Hindlimb muscle (tissue), 1 donor: Measurements from ENCODE around the gene FN1. TPM values are rescaled to one million over a fixed set of nuclear protein-coding genes. Genes with fewer than 3 reads are reported as not detected.
A peak's percentile ranks its signal among the peaks of the same experiment; 100 is the strongest.

Source experiments
- DNase-seq: peaks from one replicate; pipeline ENCODE4 v3.0.0-alpha.2; 2013
- polyA plus RNA-seq: library from polyadenylated mRNA; unstranded; fragments of 120-200 nt; gene quantifications from one replicate; pipeline ENCODE4 v1.2.1, GENCODE V29; 2013; ENCODE audit not compliant: insufficient read length

The FN1 gene
- polyA plus RNA-seq, 1 donor = 373 TPM

GRCh38 chr2:215441560-215442400 is 5.9 kb upstream of the FN1 start:
- DNase-seq = no peak

DNA sequence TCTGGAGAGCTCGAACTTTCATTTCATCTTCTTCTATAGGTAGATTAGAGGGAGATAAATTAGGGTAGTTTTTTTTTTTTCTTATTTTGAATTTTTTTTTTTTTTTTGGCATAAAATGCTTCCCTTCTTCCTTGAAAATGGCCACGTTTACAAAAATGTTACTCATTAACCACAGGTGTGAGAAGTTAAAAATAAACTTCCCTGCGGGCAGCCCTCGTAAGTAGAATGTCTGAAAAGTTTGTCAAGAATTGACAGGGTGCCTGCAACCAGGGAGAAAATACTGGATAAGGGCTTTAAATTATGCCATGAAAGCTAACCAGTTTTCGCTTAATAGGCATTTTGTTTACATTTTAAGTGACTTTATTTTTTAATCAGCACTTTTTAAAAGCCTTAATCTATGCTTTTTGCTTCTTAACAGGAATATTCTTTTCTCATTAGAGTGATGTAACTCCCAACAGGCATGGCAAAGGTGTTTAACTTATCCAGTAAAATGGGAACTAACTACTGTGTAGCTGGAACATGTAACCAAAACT is 4.2 kb upstream of the FN1 start:
- DNase-seq = no peak

GRCh38 chr2:215439404-215439803 is 3.5 kb upstream of the FN1 start:
- DNase-seq = no peak

DNA sequence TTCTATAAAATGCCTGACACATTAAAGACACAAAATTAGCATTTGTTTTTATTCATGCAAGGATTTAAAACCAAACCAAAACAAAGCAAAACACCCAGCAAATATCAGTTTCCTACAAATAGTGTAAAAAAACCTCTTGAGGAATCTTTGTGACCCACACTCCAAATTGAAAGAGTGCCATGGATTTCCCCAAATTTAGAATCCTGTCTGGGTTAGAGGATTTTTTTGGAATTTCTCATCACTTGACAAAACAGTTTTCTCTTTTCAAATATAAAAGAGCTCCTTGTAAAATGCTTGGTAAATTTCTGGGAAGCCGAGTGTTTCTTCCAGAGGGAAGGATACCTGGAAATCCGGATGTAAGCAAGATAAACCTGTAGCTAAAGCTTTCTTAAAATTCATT is 1.7 kb upstream of the FN1 start:
- DNase-seq = peak; percentile 38

- no peak for DNase-seq
These were observed 1.1 kb upstream of the FN1 start for GRCh38 chr2:215436705-215437565.

GRCh38 chr2:215435280-215435869 is 493 bp downstream of the FN1 start:
- DNase-seq = peak; percentile 72

GRCh38 chr2:215434447-215435279 is 1.2 kb downstream of the FN1 start:
- DNase-seq = peak; percentile 36

DNA sequence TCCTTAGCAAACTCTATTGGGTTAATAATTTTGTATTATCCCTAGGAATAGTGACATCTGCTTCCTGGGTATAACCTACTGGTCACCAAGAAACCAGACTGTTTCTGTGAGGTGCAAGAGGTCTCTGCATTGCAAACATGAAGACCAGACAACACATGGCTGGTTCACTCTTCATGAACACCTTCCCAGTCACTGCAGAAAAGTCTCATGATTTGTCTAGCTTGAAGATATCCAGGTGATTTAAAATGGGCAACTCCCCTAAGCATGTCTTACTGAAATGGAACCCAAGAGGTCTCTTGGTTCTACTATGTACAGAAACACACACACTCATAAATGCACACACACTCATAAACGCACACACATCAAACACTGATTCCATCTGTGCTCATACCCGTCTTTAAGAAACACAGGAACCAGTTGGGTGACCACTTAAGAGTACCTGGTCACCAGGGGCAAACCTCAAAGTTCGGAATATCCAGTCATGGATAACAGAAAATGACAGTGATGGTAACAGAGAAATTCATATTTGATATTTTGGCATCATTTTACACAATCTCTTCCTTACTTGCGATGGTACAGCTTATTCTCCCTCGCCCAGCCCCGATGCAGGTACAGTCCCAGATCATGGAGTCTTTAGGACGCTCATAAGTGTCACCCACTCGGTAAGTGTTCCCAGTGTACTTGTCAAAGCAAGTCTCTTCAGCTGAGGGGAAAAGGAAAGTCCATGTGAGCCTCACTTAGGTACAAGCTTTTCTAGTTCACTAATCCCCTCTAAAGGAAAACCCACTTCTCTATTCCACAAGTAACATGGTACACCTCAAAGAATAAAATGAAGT is 2.9 kb downstream of the FN1 start:
- no peak for DNase-seq

DNA sequence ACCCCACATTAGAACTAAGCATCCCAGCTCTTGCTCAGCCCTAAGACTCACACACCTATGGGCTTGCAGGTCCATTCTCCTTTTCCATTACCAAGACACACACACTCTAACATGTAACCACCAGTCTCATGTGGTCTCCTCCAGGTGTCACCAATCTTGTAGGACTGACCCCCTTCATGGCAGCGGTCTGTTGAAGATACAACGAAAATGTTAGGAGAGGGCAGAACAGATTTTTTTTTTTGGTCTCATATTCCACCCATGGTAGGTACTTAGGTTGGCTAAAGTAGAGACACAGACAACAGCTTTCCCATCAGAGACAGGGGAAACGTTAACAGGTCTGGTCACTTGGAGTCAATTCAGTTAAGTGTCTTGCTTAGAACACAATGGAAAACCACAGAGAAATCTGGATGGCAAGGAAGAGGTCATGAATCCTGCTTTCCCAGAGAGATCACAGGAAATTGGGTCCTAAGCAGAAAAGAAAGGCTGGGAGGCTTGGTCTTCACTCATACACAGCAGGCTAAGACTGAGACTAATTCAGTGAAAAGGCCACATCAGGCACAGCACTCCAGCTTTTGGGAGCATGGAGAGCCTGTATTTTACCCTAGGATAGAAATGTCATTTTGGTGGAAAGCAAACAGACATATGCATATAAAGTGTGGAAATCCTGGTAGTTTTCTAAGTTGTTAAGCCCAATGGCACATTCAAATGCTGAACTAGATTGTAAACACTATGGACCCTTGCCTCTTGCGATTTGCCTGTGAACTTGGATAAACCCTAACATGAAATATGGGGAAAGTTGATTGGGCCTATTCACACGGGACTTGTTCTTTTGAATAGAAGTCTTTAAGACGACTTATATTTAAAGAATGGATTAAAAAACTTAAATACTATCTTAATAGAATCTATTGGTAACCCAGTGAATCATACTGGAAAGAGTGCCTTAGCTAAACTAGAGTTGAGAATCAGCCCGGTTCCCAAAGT is 3.8 kb downstream of the FN1 start:
- no peak for DNase-seq

DNA sequence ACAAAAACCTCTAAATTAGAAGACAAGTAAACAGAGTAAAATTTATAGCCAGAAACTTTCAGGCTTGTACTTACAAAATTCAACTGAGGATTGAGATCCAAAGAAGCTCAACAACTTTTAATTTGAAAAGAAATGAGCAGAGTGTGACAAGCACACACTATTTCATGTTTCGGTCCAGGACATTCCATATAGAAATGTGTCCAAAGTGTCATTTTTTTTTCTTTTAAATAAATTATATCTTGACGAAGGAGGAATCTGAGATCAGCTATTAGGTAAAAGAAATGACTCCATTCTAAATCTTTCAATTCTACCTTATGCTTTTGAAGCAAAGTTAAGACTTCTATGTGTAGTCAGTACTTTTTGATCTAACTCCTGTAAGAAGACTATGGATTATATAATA is 4.6 kb downstream of the FN1 start:
- no peak for DNase-seq

DNA sequence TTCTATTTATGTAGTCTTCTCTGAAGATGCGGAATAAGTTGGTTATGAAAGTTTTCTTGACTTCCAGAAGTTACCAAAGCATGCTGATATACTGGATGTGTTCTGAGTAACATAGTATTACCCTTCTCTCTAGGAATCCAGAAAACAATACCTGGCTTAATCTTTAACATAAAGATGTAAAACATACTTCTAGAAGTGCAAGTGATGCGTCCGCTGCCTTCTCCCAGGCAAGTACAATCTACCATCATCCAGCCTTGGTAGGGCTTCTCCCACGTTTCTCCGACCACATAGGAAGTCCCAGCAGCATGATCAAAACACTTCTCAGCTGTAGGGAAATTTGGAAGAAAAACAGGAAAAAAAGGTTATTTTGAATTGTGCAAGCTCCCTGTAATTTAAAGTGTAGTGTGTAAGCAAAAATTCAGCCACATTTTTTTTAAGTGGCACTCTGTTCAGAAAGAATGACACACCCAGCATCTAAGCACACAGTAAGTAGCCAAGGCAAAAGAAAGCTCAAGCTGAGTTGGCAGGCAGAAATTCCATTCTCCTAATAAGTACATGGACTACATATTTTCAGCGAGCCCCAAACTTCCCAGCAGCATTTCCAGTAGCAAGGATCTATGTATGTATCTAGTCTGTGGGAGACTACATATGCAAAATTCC is 5.2 kb downstream of the FN1 start:
- no peak for DNase-seq

DNA sequence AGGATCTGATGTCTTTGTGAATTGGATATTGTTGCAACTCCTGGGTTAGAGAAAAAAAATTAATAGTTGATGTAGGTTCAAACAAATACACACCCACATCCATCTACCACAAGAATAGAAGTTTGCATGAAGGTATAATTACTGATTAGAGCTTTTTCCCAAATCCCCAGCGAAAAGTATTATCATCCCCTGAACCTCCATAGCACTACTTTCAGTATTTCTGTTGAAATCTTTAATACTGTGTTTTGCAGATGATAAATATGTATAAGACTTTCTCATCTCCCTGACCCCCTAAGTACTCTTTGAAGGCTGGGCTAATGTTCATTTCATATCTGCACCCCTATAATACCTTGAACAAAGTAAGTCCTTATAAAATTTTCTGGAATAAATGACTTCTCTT is 6.4 kb downstream of the FN1 start:
- DNase-seq = no peak

- DNase-seq = no peak
These were observed 7.6 kb downstream of the FN1 start for GRCh38 chr2:215428060-215428910.

GRCh38 chr2:215427585-215427984 is 8.3 kb downstream of the FN1 start:
- no peak for DNase-seq

- DNase-seq = no peak
These were observed 10.7 kb downstream of the FN1 start for GRCh38 chr2:215425021-215425782.

DNA sequence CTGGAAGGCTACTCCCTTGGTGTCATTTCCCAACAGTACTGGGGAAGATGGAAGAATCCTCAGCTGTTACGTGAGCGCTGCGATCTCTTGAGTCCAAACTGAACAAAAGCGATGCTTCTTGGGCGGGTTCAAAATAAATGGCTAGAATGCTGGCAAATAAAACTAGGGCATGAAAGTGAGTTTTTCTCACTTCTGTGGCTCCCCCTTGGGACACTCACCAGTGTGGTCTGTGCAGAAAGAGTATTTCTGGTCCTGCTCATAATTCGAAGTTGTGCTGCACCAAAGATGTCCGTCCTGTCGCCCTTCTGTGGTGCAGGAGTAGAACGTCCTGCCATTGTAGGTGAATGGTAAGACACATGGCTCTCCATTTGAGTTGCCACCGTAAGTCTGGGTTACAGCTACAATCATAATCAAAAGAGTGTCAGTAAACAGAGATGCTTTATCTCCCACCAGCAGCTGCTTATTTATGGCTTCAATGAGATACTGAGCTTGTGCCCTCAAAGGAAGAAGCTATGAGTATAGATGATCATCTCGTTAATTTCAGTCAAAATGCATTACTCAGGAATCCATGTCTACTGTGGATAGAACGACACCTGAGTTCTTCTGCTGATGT is 11.8 kb downstream of the FN1 start:
- DNase-seq = no peak

- no peak for DNase-seq
These were observed 12.6 kb downstream of the FN1 start for GRCh38 chr2:215423234-215423633.
